HG02943 (cell line): Measurements from ENCODE around the gene PRKCH.

Source experiments
- ATAC-seq: cut with Tn5 transposase; IDR thresholded peaks from one replicate; pipeline ENCODE4 v1.9.1; 2021; ENCODE audit warnings: mild to moderate bottlenecking, low read depth, moderate library complexity; ENCODE audit not compliant: unreplicated experiment

Gene PRKCH

DNA sequence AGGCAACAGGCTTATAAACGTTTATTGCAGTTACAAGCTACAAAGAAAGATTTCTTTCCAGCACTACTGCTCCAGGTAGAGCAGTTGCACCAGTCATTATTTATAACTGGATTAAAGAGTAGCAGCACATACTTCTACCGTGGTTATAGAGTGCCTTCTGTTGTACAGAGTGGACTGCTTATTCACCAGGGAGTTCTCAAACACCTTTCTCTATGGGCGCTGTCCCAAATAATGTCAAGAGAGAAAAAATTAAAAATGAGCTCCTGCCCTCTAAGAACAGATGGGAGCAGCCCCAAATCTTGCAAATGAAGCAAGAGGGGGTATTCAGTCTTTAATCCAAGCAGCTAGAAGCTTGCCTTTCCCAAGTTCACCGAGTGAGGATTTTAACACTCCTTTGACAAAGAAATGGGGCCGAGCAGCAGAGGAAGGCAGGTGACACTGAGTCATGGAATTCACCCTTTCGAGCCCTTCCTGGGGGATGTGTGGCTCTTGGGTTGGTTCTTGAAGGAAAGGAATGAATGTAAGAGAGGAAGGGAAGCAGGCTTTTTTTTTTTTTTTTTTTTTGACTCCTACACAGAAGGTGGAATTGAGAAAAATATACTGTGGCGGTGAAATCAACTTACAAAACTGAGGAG lies 181.2 kb downstream of the PRKCH start:
- ATAC-seq: no peak

DNA sequence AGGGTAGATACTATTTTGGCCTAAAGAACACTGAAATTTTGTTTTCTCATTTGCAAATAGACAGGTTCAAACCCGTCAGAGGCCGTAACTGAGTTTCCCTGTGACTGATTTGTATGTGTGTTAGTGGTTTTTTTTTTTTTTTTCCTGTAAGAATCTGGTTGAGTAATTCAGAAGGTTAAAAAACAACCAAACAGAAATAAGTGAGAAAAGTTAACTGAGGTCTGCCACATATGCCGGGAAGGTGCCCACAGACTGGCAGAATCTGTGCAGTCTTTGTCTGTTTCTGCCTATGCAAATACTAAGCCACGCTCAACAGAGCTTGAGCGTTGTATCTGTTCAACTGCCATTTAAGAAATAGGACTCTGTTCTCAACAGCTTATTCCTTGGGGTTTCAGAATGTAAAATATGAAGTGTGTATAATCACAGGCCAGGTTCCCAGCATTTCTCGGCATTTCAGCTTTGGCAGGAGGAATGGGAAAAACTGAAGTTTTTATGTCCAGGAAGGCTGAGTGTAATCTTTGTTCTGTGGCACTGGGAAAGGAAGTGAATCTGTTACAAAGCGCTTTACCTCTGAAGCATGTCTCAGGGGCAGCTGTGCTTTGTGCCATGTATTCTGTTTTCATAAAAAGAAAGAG lies 181.9 kb downstream of the PRKCH start:
- peak; percentile 90 for ATAC-seq

DNA sequence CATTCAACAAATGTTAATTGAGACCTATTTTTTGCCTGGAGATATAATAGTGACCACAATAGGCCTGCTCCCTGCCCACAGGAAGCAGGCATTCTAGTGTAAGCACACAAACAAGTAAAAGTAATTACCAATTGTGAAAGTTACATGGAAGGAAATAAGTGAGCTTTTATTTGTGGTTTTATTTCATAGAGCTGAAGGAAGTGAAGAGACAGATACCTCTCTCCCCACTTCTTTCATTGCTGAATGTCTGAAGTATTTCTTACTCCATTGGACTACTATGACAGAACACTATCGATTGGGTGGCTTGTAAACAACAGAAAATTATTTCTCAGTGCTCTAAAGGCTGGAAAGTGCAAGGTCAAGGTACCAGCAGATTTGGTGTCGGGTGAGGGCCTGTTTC lies 183.5 kb downstream of the PRKCH start:
- ATAC-seq: no peak

DNA sequence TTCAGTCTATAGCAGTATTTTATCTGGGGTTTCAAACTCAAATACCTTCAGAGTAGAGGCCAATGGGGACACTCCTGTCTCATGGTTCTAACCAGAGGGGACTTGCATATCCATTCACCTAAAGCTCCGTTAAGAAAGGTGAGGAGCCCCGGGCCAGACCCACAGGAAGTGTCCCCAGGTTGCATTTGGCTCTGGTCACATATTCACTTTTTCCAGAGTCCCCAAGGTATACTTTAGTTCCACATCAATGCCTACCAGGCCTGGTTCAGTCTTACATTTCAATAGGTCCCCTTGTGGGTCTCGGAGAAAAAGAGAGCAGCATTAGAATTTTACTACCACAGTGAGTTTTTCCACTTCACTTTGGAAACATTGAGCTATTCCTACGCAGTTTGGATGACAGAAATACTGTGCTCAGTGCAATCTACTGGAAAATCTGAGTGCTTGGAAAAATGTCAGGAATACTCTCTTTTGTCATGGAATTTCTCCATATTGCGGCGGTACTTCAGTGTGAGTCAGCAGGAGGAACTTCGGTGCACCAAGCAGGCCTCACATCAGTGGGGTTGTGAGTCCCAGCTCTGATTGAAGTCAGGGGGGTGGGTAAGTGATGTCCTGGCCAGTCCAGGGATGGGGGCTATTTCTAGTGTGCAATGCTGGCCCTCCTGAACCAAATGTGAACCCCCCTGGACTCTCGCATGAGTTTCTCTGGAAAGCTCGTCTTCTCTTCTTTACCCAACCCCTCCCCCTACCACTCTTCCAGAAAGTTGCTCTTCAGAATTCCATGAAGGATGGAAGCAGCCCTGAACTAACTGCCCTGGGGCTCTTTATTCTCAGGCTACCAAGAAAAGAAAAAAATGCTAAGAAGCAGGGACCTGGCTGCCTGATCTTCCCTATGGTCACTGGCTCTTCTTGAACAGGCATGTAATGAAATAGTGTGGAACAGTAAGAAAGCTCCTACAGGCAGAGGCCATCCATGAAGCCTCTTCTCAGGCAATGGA lies 184.7 kb downstream of the PRKCH start:
- no peak for ATAC-seq

DNA sequence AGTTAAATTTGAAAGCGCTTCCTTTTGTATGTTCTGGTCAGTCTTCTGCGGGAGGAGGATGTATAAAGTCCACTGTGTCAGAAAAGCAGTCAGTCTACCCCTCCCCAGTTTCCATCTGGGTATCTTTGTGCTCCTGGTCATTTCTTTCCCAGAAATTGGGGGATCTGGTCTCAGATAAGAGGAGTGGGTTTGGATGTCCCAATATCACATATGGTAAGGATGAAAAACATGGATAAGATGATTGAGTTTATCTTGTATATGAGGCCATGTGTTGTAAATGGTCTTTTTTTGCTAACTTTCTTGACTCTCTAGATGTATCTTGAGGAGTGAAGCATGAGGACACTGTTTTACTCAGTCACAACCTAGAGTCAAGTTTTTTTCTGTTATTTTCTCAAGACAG lies 187.1 kb downstream of the PRKCH start:
- no peak for ATAC-seq

DNA sequence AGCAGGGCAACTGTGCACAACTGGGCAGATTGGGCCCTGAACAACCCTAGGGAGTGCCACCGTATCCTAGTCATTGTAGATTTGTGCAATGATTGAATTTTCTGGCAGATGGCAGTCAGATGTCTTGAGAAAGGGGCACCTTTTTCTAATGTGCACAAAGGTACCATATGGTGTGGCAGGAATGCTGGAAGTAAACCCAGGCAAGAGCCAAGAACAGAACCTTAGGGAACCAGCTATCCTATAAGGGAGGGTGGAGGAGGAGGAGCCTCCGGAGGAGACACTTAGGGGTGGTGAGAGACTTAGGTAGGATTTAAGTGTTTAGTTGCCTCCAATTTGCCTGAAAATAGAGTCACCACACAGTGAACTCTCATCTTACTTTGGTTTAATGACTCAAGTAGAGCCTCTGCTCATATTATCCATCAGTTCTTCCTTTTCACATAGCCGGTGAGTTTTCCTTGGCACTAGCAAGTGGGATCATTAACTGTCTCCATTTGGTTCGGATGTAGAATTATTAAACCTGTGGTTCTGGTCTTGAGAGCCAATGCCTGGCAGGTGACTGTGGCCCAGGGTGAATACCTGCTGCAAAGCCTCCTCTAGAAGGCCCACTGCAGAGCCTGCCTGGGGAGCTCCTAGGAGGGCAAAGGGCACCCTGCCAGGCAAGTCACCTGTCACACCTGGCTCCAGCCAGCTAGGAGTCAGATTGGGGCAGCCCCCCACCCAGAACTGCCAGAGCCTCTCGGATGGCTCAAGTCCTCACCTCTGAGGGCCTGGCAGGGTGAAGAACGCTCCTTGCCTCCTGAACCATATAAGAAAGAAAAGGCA lies 189.6 kb downstream of the PRKCH start:
- ATAC-seq: no peak

DNA sequence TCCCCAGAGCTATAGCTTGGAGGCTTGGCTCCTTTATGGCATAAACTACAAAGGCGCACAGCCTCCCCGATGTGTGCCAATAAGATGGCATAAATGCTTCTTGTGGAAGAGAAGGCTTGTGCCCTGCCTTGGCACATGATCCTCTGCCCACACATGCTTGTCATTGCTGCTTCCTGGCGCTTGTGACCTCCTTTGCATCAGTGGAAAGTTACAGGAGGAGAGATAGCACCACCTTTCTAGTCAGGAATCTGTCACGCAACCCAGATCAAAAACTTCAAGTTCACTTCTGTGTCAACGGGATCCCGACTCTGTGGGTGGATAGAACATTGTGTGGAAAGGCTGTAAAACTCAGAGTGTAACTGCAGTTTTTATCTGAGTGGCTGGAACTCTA lies 190.2 kb downstream of the PRKCH start:
- ATAC-seq: no peak

DNA sequence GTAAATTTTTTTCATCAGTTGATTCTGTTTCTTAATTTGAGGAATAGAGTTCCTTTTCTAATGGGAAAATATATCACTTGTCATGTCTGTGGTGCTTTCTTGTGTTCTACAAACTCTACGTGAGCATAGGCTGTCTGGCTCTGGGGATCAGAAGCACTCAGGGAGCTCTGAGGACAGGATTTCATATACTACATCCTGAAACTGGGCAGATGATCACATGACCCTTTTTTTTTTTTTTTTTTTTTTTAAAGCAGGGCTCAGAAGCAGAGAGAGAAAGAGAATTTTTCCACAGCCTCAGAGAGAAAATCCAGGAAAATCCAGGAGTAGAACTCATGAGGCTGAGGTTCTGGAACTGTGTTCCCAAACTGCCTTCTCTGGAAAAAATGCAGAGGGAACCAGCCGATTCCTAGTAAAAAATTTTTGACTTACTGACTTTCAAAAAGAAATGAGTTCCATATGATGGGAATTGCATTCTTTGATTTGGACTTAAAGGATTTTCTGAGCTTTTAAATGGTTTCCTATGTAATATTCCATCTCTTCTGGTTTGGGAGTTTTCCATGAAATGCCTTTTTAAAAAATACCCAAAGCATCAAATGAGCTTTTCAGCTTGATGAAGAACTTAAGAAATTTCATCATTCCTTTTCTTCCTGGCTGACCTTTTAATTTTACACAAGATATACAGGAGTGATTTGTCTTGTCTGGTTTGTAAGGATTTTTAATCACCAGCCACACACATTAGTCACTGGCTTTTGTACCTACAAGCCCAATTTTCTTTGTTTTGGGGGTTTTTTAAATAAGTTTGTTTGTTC lies 190.9 kb downstream of the PRKCH start:
- no peak for ATAC-seq

DNA sequence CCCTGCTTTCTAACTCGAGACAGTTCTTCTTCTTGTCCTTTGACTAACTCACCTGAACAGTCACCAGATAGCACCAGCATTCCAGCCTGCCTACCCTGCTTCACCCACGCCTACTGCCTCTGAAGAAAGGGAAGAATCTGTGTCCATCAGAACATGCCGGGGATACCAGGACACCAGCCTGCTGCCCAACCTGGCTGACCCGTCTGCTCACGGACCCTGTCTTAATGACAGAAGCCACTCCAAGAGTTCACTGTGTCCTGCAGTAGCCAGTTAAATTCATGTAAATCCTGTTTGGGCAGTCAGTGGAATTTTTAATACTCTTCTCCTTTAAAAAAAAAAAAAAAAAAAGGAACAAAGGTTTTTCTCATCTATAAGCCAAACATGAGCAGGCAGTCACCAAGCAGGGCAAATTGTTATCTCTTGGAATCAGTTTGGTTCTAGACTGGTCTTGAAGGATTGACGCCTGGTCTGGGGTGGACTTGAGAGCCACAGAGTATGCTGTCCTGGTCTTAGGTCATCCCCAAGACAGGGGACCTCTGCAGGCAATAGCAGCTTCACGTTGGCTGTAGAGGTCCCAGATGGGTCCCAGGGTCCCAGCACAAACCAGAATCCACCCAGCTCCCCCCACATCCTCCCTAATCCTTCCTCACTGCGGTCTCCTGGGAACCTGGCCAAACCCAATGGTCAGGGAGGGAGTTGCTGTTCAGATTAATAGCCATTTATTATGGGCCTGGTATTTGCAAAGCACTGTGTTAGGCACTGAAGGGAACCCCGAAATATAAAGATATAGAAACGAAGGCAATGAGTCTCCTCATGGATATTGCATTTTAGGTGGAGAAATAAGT lies 192.8 kb downstream of the PRKCH start:
- ATAC-seq: no peak

DNA sequence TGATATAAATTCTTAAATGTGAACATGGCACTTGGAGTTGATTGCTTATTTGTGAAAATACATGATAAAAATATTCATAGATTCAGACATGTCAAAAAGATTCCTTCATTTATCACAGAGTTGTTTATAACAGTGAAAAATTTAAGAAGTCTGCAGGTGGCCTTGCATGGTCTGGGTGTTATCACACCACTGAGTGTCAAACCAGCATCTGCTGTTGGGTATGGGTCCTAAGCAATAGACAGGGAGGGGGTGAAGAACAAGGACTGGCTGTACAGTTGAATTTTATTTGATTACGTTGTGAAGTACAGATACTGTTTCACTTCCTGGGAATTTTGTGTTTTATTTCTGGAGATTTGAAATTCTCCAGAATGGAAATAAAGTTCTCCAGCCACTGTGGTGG lies 193.5 kb downstream of the PRKCH start:
- no peak for ATAC-seq

DNA sequence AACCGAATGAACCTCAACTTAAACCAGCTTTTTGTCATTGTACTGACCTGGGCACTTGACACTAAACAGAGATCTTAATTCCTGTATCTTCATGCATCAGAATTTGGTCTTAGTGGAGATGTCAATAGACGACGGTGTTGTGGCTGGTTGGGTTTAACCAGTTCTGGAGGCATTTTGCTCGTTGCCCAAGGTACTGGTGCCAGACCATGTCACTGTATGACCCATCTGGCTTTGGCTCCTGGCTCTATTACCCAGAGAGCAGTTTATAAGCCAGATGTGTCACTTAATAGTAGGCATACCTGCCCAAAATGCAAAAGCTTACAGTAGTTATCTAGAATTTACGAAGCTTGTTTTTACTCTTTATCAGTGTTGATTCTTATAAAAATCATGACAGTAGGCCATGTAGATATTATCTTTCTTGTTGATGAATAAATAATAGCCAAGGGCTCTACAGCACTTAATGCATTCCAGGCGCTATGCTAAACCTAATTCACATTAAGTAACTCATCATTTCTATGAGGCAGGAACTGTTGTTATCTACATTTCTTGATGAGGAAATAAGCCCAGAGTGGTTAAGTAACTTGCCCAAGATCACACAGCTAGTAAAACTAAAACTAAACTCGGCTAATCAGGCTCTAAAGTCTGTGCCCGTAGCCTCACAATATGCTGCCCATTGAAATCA lies 194.2 kb downstream of the PRKCH start:
- ATAC-seq: no peak

DNA sequence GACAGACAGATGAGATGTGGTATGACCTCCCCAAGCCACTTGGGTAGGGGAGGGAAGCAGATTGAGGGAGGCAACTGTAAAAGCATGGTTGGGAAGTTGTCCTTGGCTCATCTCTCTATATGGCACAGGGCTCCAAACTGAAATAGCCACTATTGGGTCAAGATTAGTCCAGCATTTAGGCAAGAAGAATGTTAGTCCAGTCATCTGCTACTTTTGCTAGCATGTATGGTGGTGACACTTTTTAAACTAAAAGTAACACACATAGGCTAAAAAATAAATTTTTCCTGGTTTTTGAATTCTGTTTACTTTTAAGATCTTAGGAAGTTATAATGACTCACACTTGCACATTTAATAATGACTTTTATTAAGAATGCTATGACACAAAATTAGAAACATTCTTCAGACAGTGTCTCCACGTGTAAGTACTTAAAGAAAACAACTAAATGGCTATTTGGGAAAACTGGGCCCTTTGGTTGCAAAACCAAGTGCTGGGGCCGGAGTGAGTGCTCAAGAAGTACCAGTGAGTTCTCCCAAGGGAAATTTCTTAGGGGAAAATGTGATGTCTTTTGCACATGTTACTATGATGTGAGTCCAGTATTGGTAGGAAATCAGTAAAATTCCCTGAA lies 194.9 kb downstream of the PRKCH start:
- no peak for ATAC-seq

DNA sequence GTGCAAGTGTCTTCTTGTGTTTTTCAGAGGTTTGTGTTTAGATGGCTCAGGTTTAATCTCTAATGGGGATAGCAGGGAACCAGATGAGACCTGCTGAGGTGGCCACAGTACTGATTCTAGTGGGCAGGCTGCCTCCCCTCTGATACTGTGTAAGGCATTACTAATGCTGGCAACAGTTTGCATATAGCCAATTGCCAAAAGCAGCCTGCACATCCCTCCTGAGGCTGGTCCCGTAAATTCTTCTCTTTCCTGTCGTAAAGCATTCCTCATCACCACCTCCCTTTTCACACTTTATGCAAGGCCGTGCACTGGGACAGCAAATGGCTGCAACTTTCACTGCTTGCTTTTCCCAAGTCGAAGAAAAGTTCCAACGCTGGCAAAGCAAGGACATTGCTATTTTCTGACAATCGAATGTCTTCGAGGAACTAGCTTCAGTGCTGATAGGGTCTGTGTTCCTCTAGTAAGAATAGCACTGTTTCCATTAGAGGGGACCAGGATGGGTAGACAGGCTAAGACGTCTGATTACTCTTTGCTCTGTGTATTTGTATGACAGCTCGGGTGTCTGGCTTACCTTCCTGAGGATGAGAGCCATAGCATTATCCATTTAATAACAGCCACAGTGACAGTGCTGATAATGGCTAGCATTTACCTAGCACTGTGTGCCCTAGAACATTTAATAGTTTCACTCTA lies 195.7 kb downstream of the PRKCH start:
- no peak for ATAC-seq

DNA sequence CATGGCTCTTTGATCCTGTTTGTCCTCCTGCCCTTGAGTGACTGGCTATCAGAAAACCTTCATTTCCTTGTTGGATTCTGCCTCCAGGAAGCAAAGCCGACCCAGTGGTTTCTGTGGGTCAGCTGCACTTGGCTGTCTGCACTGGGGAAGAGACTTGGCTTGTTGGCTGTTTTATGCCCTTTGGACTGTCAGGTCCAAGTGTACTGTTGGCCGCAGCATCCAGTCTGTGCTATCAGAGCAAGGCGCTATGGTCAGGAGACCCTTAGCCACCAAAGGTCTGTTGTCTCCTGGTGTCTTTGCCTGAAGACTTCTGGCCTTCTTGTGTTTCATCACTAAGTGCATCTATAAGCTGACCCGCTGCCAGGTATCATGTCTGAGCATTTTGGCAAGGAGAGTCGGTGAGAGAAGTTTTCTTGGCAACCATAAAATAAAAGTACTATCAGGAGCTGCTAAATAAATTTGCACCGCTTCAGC lies 196.6 kb downstream of the PRKCH start:
- no peak for ATAC-seq

DNA sequence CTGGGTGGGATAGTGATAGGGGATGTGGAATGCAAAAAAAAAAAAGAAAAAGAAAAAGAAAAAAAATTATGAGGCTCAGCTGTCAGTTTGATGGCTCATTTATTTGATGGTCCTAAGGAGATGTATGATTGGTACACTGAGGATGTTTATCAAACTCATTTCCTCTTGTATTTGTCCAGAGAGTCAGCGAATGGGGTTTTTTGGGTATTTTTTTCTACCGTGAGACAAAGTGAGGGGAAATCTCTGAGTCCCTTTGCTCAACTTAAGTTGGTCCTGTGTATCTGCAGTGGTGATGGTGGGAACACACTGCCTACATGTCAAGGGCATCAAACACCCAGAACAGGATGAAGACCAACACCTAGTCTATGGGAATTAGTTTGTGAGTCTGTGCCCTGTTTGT lies 197.0 kb downstream of the PRKCH start:
- ATAC-seq: no peak

DNA sequence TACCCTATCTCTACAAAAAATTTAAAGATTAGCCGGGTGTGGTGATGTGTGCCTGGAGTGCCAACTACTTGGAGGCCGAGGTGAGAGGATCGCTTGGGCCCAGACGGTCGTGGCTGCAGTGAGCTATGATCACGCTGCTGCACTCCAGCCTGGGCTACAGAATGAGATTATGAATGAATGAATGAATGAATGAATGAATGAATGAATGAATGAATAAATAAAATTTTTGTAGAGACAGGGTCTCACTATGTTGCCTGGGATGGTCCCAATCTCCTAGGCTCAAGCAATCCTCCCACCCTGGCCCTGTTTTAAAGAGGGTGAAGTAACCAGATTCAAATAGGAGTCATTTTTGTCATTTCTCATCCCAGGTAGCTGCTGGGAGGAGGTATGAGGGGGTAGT lies 197.7 kb downstream of the PRKCH start:
- ATAC-seq: no peak

DNA sequence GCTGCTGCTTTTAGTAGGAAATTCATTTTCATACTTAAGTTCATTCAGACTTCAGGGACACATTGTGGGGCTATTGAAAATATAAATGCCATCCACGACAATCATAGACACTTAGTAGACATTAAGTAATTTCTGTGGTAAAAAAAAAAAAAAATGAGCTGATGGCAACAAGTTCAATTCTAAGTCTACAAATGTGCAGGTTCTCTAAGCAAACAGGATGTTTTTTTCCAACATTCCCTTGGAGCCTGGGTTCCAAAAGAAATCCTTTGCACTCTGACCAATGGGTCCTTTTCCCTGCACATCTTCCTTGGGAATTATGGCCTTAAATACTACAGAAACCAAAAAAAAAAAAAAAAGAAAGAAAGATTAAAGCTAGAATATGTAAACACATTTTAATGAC lies 198.4 kb downstream of the PRKCH start:
- no peak for ATAC-seq
